ENCODE measurements around the gene UBE2D2. TPM values are rescaled to one million over a fixed set of nuclear protein-coding genes. Genes with fewer than 3 reads are reported as not detected.

Gene UBE2D2
- total RNA-seq, 1 experiment from 2014 or later = 105 TPM

GRCh38 chr5:139652788-139653241 lies 91.7 kb downstream of the UBE2D2 start:
- Histone ChIP-seq H3K4me1 (ENCODE audit: low read length) (peaks cover 40% of the 10 kb centered on the region), H3K79me2 (ENCODE audit: low read length) (no peaks in the 10 kb centered on the region), H3K27ac (ENCODE audit: low read length) (no peak overlapping the region), H3K9me2 (replicated peaks; ENCODE audit: insufficient read depth, low read length) (no peaks in the 10 kb centered on the region), H3K36me3 (ENCODE audit: insufficient read depth, low read length) (no peaks in the 10 kb centered on the region), H3K27me3 (ENCODE audit: low read length) (0 out of 2 replicates have a peak, but pooled peaks cover 2% of the 10 kb centered on the region), H3K4me2 (ENCODE audit: low read depth, low read length, poor library complexity, severe bottlenecking) (peak overlapping the region; percentile 15), H3K4me3 (ENCODE audit: low read length) (no peak overlapping the region), H3K9me3 (ENCODE audit: low read length) (no peaks in the 10 kb centered on the region), H4K20me1 (ENCODE audit: insufficient read depth, low read depth, low read length) (peaks cover 31% of the 10 kb centered on the region; the same call in 1 of the 2 replicates), H2AFZ (ENCODE audit: low read length) (no peak overlapping the region), H3K9ac (ENCODE audit: low read length) (no peak overlapping the region)
- DNase-seq = no peak

DNA sequence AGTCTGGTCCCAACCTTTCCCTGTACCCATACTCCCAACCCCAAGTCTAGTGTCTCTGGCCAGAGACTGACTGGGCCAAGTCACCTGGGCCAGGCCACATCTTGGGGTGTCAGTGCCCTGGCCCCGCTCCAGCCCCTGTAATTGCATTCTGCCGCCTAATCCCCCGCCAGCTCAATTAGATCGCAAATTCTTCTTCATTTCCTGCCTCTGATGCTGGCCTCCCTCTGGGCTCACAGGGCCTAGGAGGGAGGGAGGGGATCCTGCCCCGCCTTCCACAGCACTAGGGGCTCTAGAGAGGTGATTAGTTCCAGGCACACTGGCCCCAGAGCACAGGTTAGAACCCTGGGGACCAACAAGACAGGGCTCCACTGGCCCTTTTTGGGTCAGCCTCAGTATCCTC lies 92.5 kb downstream of the UBE2D2 start:
- no peak overlapping the region for H3K9ac ChIP-seq (ENCODE audit: low read length)
- no peak for DNase-seq
- H3K4me1 ChIP-seq (ENCODE audit: low read length) = peaks cover 34% of the 10 kb centered on the region
- no peak overlapping the region for H3K27ac ChIP-seq (ENCODE audit: low read length)
- H3K4me2 ChIP-seq (ENCODE audit: low read depth, low read length, poor library complexity, severe bottlenecking) = no peak overlapping the region
- no peak overlapping the region for H3K4me3 ChIP-seq (ENCODE audit: low read length)
- H3K36me3 ChIP-seq (ENCODE audit: insufficient read depth, low read length) = no peaks in the 10 kb centered on the region
- no peaks in the 10 kb centered on the region for H3K9me3 ChIP-seq (ENCODE audit: low read length)
- no peak overlapping the region for H2AFZ ChIP-seq (ENCODE audit: low read length)
- H3K79me2 ChIP-seq (ENCODE audit: low read length) = no peaks in the 10 kb centered on the region
- H3K9me2 ChIP-seq (replicated peaks; ENCODE audit: insufficient read depth, low read length) = no peaks in the 10 kb centered on the region
- 0 out of 2 replicates have a peak, but pooled peaks cover 2% of the 10 kb centered on the region for H3K27me3 ChIP-seq (ENCODE audit: low read length)
- peaks cover 31% of the 10 kb centered on the region; the same call in 1 of the 2 replicates for H4K20me1 ChIP-seq (ENCODE audit: insufficient read depth, low read depth, low read length)

- H3K9ac ChIP-seq (ENCODE audit: low read length) = no peak overlapping the region
- DNase-seq = no peak
Measured at GRCh38 chr5:139654464-139654863, 93.3 kb downstream of the UBE2D2 start.

DNA sequence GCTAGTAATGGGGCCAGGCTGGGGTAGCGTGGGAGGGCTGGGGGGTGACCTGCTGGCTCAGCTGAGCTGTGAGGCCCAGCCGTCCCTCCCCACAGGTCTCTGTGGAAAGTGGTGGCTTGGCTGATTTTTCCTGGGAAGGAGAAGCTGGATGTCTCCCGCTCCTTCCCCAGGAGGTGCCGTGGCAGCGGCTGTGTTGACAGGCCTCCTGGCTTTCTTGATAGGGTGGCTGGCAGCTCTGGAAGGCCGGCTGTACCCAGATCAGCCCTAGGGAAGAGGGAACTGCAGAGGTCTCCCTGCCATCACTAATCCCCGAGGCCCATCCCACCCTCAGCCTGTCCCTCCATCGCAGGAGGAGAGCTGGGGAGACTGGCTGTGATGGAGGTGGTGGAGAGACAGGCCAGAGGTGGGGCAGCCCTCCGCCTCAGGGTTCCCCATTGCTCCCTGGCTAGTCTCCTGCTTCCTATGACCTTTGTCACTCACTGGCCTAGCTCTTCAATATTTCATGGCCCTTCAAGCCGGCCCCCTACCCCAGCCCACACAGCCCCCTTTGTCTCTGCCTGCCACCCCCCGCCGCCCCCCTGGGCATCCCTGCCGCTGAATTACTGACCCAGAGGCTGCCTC lies 93.8 kb downstream of the UBE2D2 start:
- Histone ChIP-seq H3K9me3 (ENCODE audit: low read length) (no peaks in the 10 kb centered on the region), H3K9ac (ENCODE audit: low read length) (no peak overlapping the region), H3K27ac (ENCODE audit: low read length) (no peak overlapping the region), H2AFZ (ENCODE audit: low read length) (no peak overlapping the region), H3K4me3 (ENCODE audit: low read length) (no peak overlapping the region), H3K9me2 (replicated peaks; ENCODE audit: insufficient read depth, low read length) (no peaks in the 10 kb centered on the region), H3K79me2 (ENCODE audit: low read length) (no peaks in the 10 kb centered on the region), H3K36me3 (ENCODE audit: insufficient read depth, low read length) (no peaks in the 10 kb centered on the region), H4K20me1 (ENCODE audit: insufficient read depth, low read depth, low read length) (peaks cover 22% of the 10 kb centered on the region; the same call in 1 of the 2 replicates), H3K4me1 (ENCODE audit: low read length) (peaks cover 21% of the 10 kb centered on the region), H3K4me2 (ENCODE audit: low read depth, low read length, poor library complexity, severe bottlenecking) (no peak overlapping the region), H3K27me3 (ENCODE audit: low read length) (no peaks in the 10 kb centered on the region)
- DNase-seq = no peak

More at GRCh38 chr5:139654464-139654863, 93.3 kb downstream of the UBE2D2 start:
- Histone ChIP-seq H3K79me2 (ENCODE audit: low read length) (no peaks in the 10 kb centered on the region), H3K36me3 (ENCODE audit: insufficient read depth, low read length) (no peaks in the 10 kb centered on the region), H3K27ac (ENCODE audit: low read length) (no peak overlapping the region), H3K27me3 (ENCODE audit: low read length) (0 out of 2 replicates have a peak, but pooled peaks cover under 1% of the 10 kb centered on the region), H4K20me1 (ENCODE audit: insufficient read depth, low read depth, low read length) (peaks cover 27% of the 10 kb centered on the region; the same call in 1 of the 2 replicates), H3K9me3 (ENCODE audit: low read length) (no peaks in the 10 kb centered on the region), H2AFZ (ENCODE audit: low read length) (no peak overlapping the region), H3K4me2 (ENCODE audit: low read depth, low read length, poor library complexity, severe bottlenecking) (no peak overlapping the region), H3K9me2 (replicated peaks; ENCODE audit: insufficient read depth, low read length) (no peaks in the 10 kb centered on the region), H3K4me3 (ENCODE audit: low read length) (no peak overlapping the region), H3K4me1 (ENCODE audit: low read length) (peaks cover 26% of the 10 kb centered on the region)

DNA sequence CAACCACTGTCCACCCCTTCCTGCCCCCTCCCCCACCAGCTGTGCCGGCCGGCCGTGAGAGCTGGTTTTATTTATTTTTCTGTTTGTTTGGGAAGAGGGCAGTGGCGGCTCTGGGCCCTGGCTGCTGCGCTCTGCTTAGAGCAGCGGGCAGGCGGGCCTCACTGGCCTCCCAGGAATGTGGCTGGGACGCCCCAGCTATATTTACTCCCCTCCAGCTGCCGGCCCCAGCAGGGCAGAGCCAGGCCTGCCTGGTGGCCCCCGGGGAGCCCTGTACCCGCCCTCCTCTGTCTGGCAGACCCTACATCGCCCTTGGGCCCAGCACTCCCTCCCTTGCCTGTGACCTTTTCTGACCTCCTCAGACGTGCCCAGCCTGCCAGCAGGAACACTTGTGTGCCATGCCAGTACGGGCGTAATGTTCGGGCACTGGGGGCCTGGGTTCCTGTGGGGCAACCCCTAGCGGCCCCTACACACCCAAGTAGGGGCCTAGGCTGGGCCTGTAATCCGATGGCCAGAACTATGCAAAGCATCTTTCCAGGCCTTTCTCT lies 94.7 kb downstream of the UBE2D2 start:
- H2AFZ ChIP-seq (ENCODE audit: low read length) = no peak overlapping the region
- H3K4me1 ChIP-seq (ENCODE audit: low read length) = peaks cover 16% of the 10 kb centered on the region
- no peak overlapping the region for H3K4me2 ChIP-seq (ENCODE audit: low read depth, low read length, poor library complexity, severe bottlenecking)
- H3K4me3 ChIP-seq (ENCODE audit: low read length) = no peak overlapping the region
- H3K36me3 ChIP-seq (ENCODE audit: insufficient read depth, low read length) = no peaks in the 10 kb centered on the region
- H3K27me3 ChIP-seq (ENCODE audit: low read length) = no peaks in the 10 kb centered on the region
- no peak overlapping the region for H3K27ac ChIP-seq (ENCODE audit: low read length)
- no peak overlapping the region for H3K9ac ChIP-seq (ENCODE audit: low read length)
- no peaks in the 10 kb centered on the region for H3K79me2 ChIP-seq (ENCODE audit: low read length)
- no peaks in the 10 kb centered on the region for H3K9me2 ChIP-seq (replicated peaks; ENCODE audit: insufficient read depth, low read length)
- H3K9me3 ChIP-seq (ENCODE audit: low read length) = no peaks in the 10 kb centered on the region
- H4K20me1 ChIP-seq (ENCODE audit: insufficient read depth, low read depth, low read length) = peaks cover 19% of the 10 kb centered on the region; the same call in 1 of the 2 replicates
- DNase-seq = no peak

- H2AFZ ChIP-seq (ENCODE audit: low read length) = no peak overlapping the region
- no peaks in the 10 kb centered on the region for H3K9me3 ChIP-seq (ENCODE audit: low read length)
- peaks cover 13% of the 10 kb centered on the region for H3K4me1 ChIP-seq (ENCODE audit: low read length)
- no peaks in the 10 kb centered on the region for H3K36me3 ChIP-seq (ENCODE audit: insufficient read depth, low read length)
- H3K9ac ChIP-seq (ENCODE audit: low read length) = no peak overlapping the region
- H3K4me2 ChIP-seq (ENCODE audit: low read depth, low read length, poor library complexity, severe bottlenecking) = no peak overlapping the region
- H3K27ac ChIP-seq (ENCODE audit: low read length) = no peak overlapping the region
- no peaks in the 10 kb centered on the region for H3K27me3 ChIP-seq (ENCODE audit: low read length)
- no peak for DNase-seq
- peaks cover 16% of the 10 kb centered on the region; the same call in 1 of the 2 replicates for H4K20me1 ChIP-seq (ENCODE audit: insufficient read depth, low read depth, low read length)
- no peak overlapping the region for H3K4me3 ChIP-seq (ENCODE audit: low read length)
- H3K79me2 ChIP-seq (ENCODE audit: low read length) = no peaks in the 10 kb centered on the region
- H3K9me2 ChIP-seq (replicated peaks; ENCODE audit: insufficient read depth, low read length) = no peaks in the 10 kb centered on the region
Measured at GRCh38 chr5:139657363-139658321, 96.5 kb downstream of the UBE2D2 start.

GRCh38 chr5:139658501-139658927 lies 97.4 kb downstream of the UBE2D2 start:
- Histone ChIP-seq H3K27ac (ENCODE audit: low read length) (no peak overlapping the region), H3K9ac (ENCODE audit: low read length) (no peak overlapping the region), H3K4me3 (ENCODE audit: low read length) (no peak overlapping the region), H3K79me2 (ENCODE audit: low read length) (no peaks in the 10 kb centered on the region), H3K36me3 (ENCODE audit: insufficient read depth, low read length) (no peaks in the 10 kb centered on the region), H3K9me2 (replicated peaks; ENCODE audit: insufficient read depth, low read length) (no peaks in the 10 kb centered on the region), H2AFZ (ENCODE audit: low read length) (no peak overlapping the region), H3K27me3 (ENCODE audit: low read length) (no peaks in the 10 kb centered on the region), H3K9me3 (ENCODE audit: low read length) (no peaks in the 10 kb centered on the region), H3K4me2 (ENCODE audit: low read depth, low read length, poor library complexity, severe bottlenecking) (no peak overlapping the region), H3K4me1 (ENCODE audit: low read length) (peaks cover 6% of the 10 kb centered on the region), H4K20me1 (ENCODE audit: insufficient read depth, low read depth, low read length) (peaks cover 8% of the 10 kb centered on the region; the same call in 1 of the 2 replicates)
- DNase-seq = no peak

All from Karpas-422 (cell line).